Tibial nerve (tissue), 4 donors: ENCODE results near the gene CLTC. TPM values are rescaled to one million over a fixed set of nuclear protein-coding genes. Genes with fewer than 3 reads are reported as not detected.
"Not testable (repeated sequence)": the region's sequence is repeated elsewhere in the genome, so short reads cannot be mapped to it uniquely, and the experiment has no call there.

Source experiments
- DNase-seq, 2 donors: peaks; one replicate each; pipeline ENCODE4 v3.0.0-alpha.2; 2019; ENCODE audit warnings: low spot score in 2 of 2
- H3K27ac ChIP-seq, 4 donors: fragments of 200-600 bp; sonication (generic) in 3 of 4; one replicate each; pipeline ENCODE4 v1.5.1; 2017 to 2019; ENCODE audit warnings: mild to moderate bottlenecking in 1 of 4
- H3K27me3 ChIP-seq, 2 donors: fragments of 200-600 bp; sonication (generic) in 1 of 2; one replicate each; pipeline versions ENCODE4 v1.5.1 to v1.6.0; 2017 to 2019
- H3K36me3 ChIP-seq, 3 donors: fragments of 200-600 bp; sonication (generic); one replicate each; pipeline ENCODE4 v1.5.1; 2018 to 2019
- H3K4me1 ChIP-seq, 4 donors: fragments of 200-600 bp; sonication (generic) in 3 of 4; one replicate each; pipeline ENCODE4 v1.5.1; 2017 to 2019
- H3K4me3 ChIP-seq, 4 donors: fragments of 200-600 bp; sonication (generic) in 3 of 4; one replicate each; pipeline ENCODE4 v1.5.1; 2017 to 2019; ENCODE audit warnings: mild to moderate bottlenecking in 1 of 4, moderate library complexity in 1 of 4
- H3K9me3 ChIP-seq, 4 donors: fragments of 200-600 bp; sonication (generic) in 3 of 4; one replicate each; pipeline ENCODE4 v1.5.1; 2017 to 2019
- CTCF ChIP-seq, 5 experiments: fragments of 200-600 bp in 3 of 5; fragments of 450-650 bp in 2 of 5; sonication (generic) in 3 of 5; IDR thresholded peaks; one replicate each; pipeline ENCODE4 v1.5.1; 2016 to 2019; ENCODE audit warnings: antibody characterized with exemption in 5 of 5, mild to moderate bottlenecking in 3 of 5, moderate library complexity in 2 of 5
- EP300 ChIP-seq, 2 donors: sonication (generic); formaldehyde crosslinking; IDR thresholded peaks; one replicate each; pipeline ENCODE4 v1.6.1; 2017; ENCODE audit warnings: antibody characterized with exemption in 2 of 2, mild to moderate bottlenecking in 1 of 2
- POLR2A ChIP-seq, 2 donors: fragments of 450-650 bp; IDR thresholded peaks; one replicate each; pipeline ENCODE4 v1.6.1; 2017; ENCODE audit warnings: antibody characterized with exemption in 2 of 2, mild to moderate bottlenecking in 2 of 2, moderate library complexity in 2 of 2
- WGBS, 2 donors: methylation state at CpG; one replicate each; pipeline ENCODE4 v1.1.5; 2018; 5-methylcytosine and 5-hydroxymethylcytosine counted together
- total RNA-seq, 4 donors: library from RNA; depleted of rRNA; stranded (reverse); fragments of >200 nt; gene quantifications; one replicate each; pipeline ENCODE4 v1.1.0, GENCODE V29; 2016

Gene CLTC
- 100 to 1,000 TPM; 188 to 245 (median 209) TPM for total RNA-seq

- Histone ChIP-seq H3K9me3 (no peaks in the 10 kb centered on the region), H3K27ac (peak within 1 kb of the TSS; percentile 97 to 100 (median 100)), H3K4me3 (peak within 1 kb of the TSS; percentile 92 to 98 (median 97)), H3K36me3 (no peaks in the 10 kb centered on the region), H3K4me1 (peaks cover 0 to 51% (median 29%) of the 10 kb centered on the region in 4 donors), H3K27me3 (no peaks in the 10 kb centered on the region)
- peak; percentile 81 to 94 for DNase-seq
- TF ChIP-seq CTCF (IDR thresholded peaks at IDR 0.05) (peak in 1 of 5 experiments; percentile 39), EP300 (IDR thresholded peaks at IDR 0.05) (peak; percentile 98 to 100), POLR2A (IDR thresholded peaks at IDR 0.05) (peak; percentile 59 to 96)
- WGBS, 2 donors, result 0 to 1% methylated on average over 51 to 65 of the region's 65 CpGs
Observed at GRCh38 chr17:59619298-59620063, at the start of gene CLTC. Gene CLTC, plus strand, starts transcription at chr17:59619895. Its CDS starts 237 bp downstream, at chr17:59620132.

- H3K36me3 ChIP-seq, result peaks cover 0 to 42% (median 0%) of the 10 kb centered on the region in 3 donors
- H3K27ac ChIP-seq, result no peak overlapping the region
- WGBS, 2 donors, result 90% methylated on average over 10 of the region's 10 CpGs
- peaks cover 0 to 1% (median 0%) of the 10 kb centered on the region in 4 donors for H3K4me1 ChIP-seq
- no peak for DNase-seq
- H3K9me3 ChIP-seq, result no peaks in the 10 kb centered on the region
- no peak overlapping the region for H3K4me3 ChIP-seq
- TF ChIP-seq POLR2A (IDR thresholded peaks at IDR 0.05) (no peak), CTCF (IDR thresholded peaks at IDR 0.05) (no peak), EP300 (IDR thresholded peaks at IDR 0.05) (no peak)
- no peaks in the 10 kb centered on the region for H3K27me3 ChIP-seq
Observed at GRCh38 chr17:59572301-59572924, 47.3 kb upstream of the CLTC start.

- not testable (repeated sequence) for H3K4me3 ChIP-seq, DNase-seq, H3K36me3 ChIP-seq, H3K27me3 ChIP-seq, H3K4me1 ChIP-seq, H3K9me3 ChIP-seq, H3K27ac ChIP-seq
- no CpG with 5 or more reads among the region's 1 CpG for whole genome bisulfite sequencing, 2 donors
Observed at GRCh38 chr17:59584168-59584567, 35.5 kb upstream of the CLTC start.

- H3K9me3 ChIP-seq, result no peaks in the 10 kb centered on the region
- H3K4me3 ChIP-seq, result no peak overlapping the region
- no peak for DNase-seq
- H3K27me3 ChIP-seq, result no peaks in the 10 kb centered on the region
- TF ChIP-seq EP300 (IDR thresholded peaks at IDR 0.05), result no peak
- TF ChIP-seq POLR2A (IDR thresholded peaks at IDR 0.05), result no peak
- no peak for TF ChIP-seq CTCF (IDR thresholded peaks at IDR 0.05)
- peaks cover 0 to 48% (median 6%) of the 10 kb centered on the region in 3 donors for H3K36me3 ChIP-seq
- no peak overlapping the region for H3K27ac ChIP-seq
- no peaks in the 10 kb centered on the region for H3K4me1 ChIP-seq
Observed at GRCh38 chr17:59600169-59600568, 19.5 kb upstream of the CLTC start.

GRCh38 chr17:59601130-59601529 is 18.6 kb upstream of the CLTC start:
- TF ChIP-seq CTCF (IDR thresholded peaks at IDR 0.05), result no peak
- TF ChIP-seq EP300 (IDR thresholded peaks at IDR 0.05), result no peak
- no peak for TF ChIP-seq POLR2A (IDR thresholded peaks at IDR 0.05)
- WGBS, 2 donors, result 91 to 98% methylated on average over 2 of the region's 2 CpGs
- Histone ChIP-seq H3K4me1 (no peaks in the 10 kb centered on the region), H3K4me3 (no peak overlapping the region), H3K9me3 (no peaks in the 10 kb centered on the region), H3K36me3 (peaks cover 0 to 57% (median 6%) of the 10 kb centered on the region in 3 donors), H3K27ac (no peak overlapping the region), H3K27me3 (no peaks in the 10 kb centered on the region)
- no peak for DNase-seq
